ENCODE results near the gene FBXL7. TPM values are rescaled to one million over a fixed set of nuclear protein-coding genes. Genes with fewer than 3 reads are reported as not detected.

The FBXL7 gene
- total and polyA plus RNA-seq, 9 of the 15 experiments (the other 6 are each of a cell fraction or from before 2014, with no cell fraction given) = 0.04 to 0.08 TPM; not detected in 7

- Histone ChIP-seq H3K4me1 (replicated peaks in 1 of 2; ENCODE audit: control insufficient read depth in 2 of 2, insufficient read depth in 2 of 2, low read length in 2 of 2) (no peaks in the 10 kb centered on the region), H3K4me3 (no peak overlapping the region), H2AFZ (ENCODE audit: low read depth, low read length) (no peak overlapping the region), H3K4me2 (ENCODE audit: insufficient read depth, low read length) (no peak overlapping the region), H3K9ac (ENCODE audit: insufficient read depth in 1 of 2, low read depth in 2 of 2, low read length in 2 of 2) (no peak overlapping the region), H3K36me3 (ENCODE audit: control insufficient read depth, insufficient read depth, low read length) (no peaks in the 10 kb centered on the region), H3K9me1 (ENCODE audit: control insufficient read depth, insufficient read depth, low read length) (no peaks in the 10 kb centered on the region), H4K20me1 (replicated peaks; ENCODE audit: control insufficient read depth, insufficient read depth, low read length) (no peaks in the 10 kb centered on the region), H3K9me3 (replicated peaks; ENCODE audit: control insufficient read depth, insufficient read depth, low read depth, low read length) (no peaks in the 10 kb centered on the region), H3K79me2 (ENCODE audit: control insufficient read depth, insufficient read depth, low read length) (no peaks in the 10 kb centered on the region), H3K27me3 (ENCODE audit: control insufficient read depth in 2 of 2, insufficient read depth in 2 of 2, low read length in 2 of 2) (no peaks in the 10 kb centered on the region), H3K27ac (ENCODE audit: extremely low read depth, low read depth, low read length) (no peak overlapping the region)
- no TSS peak for BruUV-seq (replicated peaks)
- in situ Hi-C loops (cut with MboI) (no loop called here), intact Hi-C loops (cut with micrococcal nuclease) (no loop called here)
- ATAC-seq (no peak), FAIRE-seq (no peak), DNase-seq (ENCODE audit: extremely low read depth in 1 of 4, low spot score in 3 of 4) (no peak)
- POLR2A ChIA-PET = interaction anchor here (0.7 kb wide), 1 partner anchor 274 kb away, joined by 3 read pairs; no protein-coding TSS in a partner anchor
- TF ChIP-seq CGGBP1 (CRISPR knock-in tag; IDR thresholded peaks at IDR 0.05) = no peak
- no peak for TF ChIP-seq TEAD2 (tag; IDR thresholded peaks at IDR 0.05)
- TF ChIP-seq MCM5 (IDR thresholded peaks at IDR 0.05; ENCODE audit: low read depth) = no peak
- no peak for TF ChIP-seq NFE2L1 (tag; IDR thresholded peaks at IDR 0.05; ENCODE audit: borderline replicate concordance, low read depth)
- no peak for TF ChIP-seq CBFA2T2 (conservative IDR thresholded peaks at IDR 0.05)
- TF ChIP-seq NEUROD1 (IDR thresholded peaks at IDR 0.05; ENCODE audit: borderline replicate concordance, low read depth, low read length, partially characterized antibody) = no peak
- no peak for TF ChIP-seq CHAMP1 (IDR thresholded peaks at IDR 0.05)
- TF ChIP-seq KLF10 (CRISPR knock-in tag; IDR thresholded peaks at IDR 0.05) = no peak
- TF ChIP-seq FOXO4 (CRISPR knock-in tag; IDR thresholded peaks at IDR 0.05) = no peak
- CTCF ChIA-PET (ENCODE audit: low intra/inter-chr PET ratio) = no interaction called here
These were observed 87.9 kb downstream of the FBXL7 start for GRCh38 chr5:15587916-15588315.

Measured in K562 (cell line).